GM18502 (cell line): ENCODE data around the gene IQGAP1.
"Not testable (repeated sequence)": the region's sequence is repeated elsewhere in the genome, so short reads cannot be mapped to it uniquely, and the experiment has no call there.

Source experiments
- ATAC-seq: cut with Tn5 transposase; IDR thresholded peaks from one replicate; pipeline ENCODE4 v1.9.1; 2021; ENCODE audit warnings: mild to moderate bottlenecking; ENCODE audit not compliant: unreplicated experiment, poor library complexity

Gene IQGAP1, protein sequence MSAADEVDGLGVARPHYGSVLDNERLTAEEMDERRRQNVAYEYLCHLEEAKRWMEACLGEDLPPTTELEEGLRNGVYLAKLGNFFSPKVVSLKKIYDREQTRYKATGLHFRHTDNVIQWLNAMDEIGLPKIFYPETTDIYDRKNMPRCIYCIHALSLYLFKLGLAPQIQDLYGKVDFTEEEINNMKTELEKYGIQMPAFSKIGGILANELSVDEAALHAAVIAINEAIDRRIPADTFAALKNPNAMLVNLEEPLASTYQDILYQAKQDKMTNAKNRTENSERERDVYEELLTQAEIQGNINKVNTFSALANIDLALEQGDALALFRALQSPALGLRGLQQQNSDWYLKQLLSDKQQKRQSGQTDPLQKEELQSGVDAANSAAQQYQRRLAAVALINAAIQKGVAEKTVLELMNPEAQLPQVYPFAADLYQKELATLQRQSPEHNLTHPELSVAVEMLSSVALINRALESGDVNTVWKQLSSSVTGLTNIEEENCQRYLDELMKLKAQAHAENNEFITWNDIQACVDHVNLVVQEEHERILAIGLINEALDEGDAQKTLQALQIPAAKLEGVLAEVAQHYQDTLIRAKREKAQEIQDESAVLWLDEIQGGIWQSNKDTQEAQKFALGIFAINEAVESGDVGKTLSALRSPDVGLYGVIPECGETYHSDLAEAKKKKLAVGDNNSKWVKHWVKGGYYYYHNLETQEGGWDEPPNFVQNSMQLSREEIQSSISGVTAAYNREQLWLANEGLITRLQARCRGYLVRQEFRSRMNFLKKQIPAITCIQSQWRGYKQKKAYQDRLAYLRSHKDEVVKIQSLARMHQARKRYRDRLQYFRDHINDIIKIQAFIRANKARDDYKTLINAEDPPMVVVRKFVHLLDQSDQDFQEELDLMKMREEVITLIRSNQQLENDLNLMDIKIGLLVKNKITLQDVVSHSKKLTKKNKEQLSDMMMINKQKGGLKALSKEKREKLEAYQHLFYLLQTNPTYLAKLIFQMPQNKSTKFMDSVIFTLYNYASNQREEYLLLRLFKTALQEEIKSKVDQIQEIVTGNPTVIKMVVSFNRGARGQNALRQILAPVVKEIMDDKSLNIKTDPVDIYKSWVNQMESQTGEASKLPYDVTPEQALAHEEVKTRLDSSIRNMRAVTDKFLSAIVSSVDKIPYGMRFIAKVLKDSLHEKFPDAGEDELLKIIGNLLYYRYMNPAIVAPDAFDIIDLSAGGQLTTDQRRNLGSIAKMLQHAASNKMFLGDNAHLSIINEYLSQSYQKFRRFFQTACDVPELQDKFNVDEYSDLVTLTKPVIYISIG (N-terminal part only)

DNA sequence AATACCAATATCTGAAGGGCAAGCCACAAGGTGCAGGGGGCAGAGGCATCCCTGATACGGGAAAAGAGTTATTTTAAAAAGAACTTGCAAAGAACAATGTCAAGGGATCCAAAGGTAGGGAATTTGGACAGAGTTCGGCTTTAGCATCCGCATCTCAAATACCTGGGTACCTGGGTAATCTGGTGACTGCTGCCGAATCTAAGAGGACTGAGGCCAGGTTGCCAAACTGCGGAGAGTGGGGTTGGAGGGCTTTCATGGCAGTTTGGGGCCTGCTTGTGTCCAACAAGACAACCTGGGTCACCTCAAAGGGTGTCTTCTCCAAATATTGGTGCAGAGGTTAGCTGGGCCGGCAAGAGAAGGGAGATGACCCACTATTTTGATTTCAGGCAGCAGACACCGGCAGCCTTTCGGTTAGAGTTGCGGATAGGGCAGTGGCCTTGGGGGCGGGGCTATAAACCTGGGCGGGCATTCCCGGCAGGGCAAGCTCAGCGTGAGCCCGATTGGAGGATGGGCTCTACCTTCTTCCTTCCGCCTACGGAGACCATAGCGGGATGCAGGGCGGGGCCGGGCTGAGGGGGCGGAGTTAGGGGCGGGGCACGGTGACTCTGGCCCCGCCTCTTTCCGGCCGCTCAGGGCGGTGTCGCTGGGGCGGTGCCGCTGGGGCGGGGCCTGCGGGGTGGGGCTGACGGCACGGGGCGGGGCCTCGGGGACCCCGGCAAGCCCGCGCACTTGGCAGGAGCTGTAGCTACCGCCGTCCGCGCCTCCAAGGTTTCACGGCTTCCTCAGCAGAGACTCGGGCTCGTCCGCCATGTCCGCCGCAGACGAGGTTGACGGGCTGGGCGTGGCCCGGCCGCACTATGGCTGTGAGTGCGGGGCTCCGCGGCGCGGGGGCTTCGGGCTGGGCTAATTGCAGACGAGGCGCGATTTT is at the start of gene IQGAP1:
IQGAP1 (plus strand) TSS at position 709 of the 928 bp plus-strand sequence; CDS start at position 809, 100 bp downstream.
- peak; percentile 93 for ATAC-seq

DNA sequence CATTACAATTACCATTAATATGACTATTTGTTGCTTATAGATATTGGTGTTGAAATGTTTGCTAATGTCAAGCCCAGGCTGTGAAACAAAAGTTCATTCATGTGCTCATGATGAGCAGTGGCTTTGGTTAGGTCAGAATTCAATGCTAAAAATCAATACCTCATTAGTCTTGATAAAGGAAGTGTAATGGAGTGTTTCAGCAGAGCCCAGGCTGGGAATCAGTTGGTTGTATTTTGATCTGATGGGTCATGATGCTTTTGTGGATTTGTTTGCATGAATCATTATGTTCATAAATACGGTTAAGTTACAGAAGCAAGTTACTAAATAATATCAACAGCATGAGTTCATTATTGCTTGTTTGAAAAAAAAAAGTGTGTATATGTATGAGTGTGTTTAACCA is 49.5 kb upstream of the IQGAP1 start:
- no peak for ATAC-seq

DNA sequence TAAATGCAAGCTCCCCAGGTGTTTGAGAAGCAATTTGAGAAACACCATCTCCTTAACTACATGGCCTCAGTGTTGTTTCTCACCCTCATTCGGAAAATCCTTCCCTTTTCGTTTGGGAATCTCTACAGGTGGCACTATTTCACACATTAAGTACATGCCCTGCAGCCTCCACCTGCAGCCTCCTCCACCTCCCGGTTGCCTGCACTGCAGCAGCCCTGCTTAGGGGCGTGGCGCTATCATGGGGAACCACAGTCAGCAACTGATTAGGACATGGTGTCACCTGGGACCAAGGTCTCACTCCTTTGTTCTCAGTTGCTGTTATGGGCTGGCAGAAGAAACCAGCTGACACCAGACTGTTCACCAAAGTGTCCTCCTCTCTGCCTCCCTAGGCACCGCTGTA is 47.7 kb upstream of the IQGAP1 start:
- ATAC-seq, result no peak

DNA sequence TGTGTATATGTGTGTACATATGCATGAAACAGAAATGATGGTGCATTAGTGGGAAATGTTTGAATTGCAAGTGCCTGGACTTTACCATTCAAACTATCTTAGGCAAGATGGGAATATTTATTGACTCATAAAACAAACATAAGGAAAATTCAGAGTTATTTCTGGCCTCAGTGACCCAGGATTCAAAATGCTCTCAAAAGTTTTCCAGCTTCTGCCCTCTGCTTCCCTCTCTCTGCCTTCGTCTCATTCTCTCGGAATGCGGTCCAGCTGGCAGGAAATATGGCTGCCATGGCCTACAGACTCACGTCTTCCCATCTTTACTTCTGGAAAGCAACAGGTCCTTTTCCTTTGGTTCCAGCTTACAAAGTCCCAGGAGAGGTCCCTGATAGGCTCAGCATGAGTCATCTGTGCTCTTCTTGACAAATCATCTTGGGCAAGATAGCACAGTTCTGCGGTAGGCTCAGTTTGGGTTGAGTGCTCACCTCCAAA is 44.7 kb upstream of the IQGAP1 start:
- no peak for ATAC-seq

DNA sequence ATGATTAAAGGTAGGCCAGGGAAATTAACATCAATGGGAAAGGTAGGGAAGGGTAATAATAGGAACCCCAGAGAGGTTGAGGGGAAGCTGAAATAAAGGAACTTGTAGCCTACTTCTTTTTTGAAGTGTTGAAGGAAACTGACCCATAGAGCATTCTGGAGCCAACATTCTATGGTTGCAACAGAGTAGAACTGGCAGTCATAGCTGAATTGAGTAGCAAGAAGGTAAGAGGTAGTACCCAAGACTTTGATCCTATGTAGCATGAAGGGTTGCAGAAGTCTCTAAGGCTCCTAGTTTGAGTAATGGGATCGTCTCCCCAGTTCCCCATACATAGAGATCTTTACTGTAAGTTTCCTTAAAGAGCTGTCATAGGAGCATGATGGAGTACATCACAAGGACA is 43.4 kb upstream of the IQGAP1 start:
- ATAC-seq, result no peak

DNA sequence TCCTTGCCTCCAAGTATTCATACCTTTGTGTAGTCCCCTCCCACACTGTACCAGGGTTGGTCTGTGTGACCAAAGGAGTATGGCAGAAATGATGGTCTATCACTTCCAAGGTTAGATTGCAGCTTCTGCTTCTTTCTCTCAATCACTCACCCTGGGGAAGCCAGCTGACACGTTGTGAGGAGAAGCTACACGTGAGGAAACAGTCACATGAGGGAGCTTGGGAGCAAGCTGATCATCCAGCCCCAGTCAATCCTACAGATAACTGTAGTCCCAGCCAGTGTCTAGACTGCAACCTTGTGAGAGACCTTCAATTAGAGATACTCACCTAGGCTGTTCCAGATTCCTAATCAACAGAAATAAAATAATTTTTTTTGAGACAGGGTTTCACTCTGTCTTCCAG is 42.2 kb upstream of the IQGAP1 start:
- ATAC-seq, result no peak

DNA sequence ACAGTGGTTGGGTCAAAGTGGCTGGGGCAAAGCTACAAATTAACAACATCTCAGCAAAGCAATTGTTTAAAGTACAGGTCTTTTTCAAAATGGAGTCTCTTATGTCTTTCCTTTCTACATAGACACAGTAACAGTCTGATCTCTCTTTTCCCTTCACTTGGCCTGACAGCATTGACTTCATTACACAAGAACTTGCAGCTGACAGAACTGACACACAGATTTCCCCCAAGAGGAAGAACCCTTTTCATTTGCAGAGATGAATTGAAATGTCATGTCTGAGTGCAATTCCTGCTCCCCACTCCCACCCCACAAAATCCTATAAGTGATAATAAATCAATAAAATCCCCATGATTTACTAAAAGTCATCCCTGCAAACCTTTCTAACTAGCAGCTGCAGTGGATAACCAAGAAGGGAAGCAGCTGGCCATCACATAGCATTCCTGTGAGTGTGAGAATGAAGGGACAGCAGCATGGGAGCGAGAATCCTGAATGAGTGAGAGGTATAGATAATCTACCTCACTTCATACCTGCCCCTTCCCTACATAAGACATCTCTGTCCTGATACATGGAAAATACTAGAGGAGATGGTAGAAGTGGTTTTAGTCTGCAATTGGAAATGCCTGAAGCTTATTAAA is 40.5 kb upstream of the IQGAP1 start:
- ATAC-seq, result not testable (repeated sequence)

DNA sequence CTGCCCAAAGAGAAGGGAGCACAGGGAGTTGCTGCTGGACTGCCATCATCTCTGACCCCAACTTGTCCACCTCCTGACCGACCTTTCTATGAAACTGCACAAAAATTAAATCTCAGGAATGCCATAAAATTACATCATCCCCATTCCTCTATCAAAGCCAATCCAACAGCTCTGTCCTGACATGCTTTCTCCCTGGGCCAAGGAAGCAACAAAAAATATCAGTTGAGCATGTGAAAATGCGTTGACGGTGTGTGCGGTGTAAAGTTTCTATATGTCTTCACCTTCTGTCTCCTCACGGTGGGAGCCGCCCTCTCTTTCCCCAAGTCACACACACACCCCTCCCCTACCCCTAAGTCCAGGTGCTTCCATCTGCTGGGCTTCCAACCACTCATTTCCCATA is 39.6 kb upstream of the IQGAP1 start:
- no peak for ATAC-seq

DNA sequence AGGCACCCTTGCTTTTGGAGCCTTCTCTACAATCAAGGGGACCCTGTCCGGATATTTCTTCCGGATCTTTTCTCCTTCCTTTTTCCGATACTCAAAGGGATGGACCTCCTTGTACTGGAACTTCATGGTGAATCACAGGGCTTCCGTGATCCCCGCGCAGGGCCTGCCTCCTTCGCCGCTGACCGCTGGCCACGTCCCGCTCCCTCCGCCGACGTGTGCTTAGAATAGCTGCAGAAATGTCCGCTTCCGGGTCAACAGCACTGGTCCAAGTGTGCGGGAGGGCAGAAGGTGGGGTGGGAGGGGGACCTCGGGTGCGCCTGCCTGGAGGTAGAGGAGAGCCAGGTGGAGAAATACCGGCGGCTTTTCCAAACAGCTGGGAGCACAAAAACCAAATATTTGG is 39.0 kb upstream of the IQGAP1 start:
- no peak for ATAC-seq

DNA sequence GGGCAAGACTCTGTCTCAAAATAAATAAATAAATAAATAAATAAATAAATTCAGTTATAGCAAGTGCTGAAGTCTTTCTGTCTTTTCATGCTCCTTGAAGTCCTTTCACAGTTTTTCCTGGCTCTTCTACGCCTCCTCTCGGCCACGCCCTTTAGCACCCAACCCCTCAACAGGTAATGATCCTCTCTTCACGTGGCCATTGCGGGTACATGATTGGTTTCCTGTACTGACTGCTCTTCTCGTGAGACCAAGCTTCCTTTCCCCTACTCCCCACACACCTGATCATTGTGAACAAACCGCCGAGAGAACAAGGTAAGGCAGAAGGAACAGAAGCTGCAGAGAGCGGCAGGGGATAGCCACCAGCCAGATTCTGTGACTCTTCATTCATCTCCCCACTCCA is 38.2 kb upstream of the IQGAP1 start:
- ATAC-seq, result no peak

DNA sequence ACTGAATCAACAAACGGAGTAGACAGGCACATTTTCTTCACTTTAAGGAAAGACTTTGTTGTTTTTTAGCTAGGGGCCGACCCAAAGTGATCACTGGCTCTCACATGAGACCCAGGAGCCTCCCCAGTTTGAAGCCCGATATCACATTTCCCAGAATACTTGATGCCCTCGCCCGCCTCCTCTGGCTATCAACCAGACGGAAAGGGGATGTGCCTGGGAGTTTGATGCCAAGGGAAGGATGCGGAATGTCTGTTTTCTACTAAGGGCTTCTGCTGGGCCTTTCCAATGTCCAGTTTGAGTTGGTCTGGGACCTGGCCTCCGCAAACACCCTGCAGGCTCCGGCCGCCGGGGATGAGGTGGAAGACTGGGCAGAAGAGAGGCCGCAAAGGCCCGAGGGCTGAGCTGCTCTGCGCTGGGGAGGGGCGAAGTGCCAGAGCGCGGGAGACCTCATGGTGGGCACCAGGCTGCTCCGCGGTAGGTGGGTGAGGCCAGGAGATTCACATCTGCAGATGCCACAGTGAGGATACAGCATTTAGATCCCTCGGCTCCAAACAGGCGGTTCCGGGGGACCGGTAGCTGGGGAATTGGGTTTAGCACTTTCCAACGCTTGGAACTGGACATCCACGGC is 36.4 kb upstream of the IQGAP1 start:
- no peak for ATAC-seq

DNA sequence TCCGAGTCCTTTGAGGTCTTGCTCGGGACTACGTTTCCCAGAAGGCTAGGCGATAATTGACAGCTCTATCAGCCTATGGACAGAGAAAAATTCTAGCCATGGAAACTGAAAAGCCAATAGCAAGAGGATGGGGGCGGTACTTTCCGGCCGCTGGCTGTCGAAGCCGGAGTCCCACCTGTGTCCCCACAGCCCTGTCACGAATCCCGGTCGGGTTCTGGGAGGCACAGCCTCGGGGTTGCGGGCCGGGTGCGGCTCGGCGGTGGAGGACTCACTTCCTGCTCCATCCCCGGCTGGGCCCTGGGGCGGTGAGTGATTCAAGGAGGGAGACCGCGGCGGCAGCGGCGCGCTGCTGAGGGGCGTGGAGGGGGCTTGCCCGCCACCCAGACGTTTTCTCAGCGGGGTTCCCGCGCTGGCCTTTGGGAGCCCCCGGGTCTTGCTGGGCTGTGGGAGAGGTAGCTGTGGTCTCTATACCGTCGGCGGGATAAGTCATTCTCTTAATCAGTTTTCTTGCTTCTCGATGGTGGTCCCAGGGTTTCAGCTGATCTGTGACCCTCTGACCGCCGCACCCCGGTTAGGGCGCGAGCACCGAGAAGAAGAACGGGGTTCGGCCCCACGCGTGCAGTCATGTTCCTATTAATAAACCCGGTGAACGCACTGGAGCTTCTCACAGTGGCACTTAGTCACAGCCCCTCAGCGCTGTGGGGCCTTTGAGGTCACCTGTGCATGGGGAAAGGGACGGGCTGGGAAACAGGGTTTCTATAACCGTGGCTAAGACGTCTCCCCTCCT is 35.7 kb upstream of the IQGAP1 start, which contains the start of gene ZNF774:
ZNF774 (plus strand) TSS at position 178 of the 787 bp plus-strand sequence. CDS start 2,377 bp downstream, outside the sequence.
- ATAC-seq, result peak; percentile 99

DNA sequence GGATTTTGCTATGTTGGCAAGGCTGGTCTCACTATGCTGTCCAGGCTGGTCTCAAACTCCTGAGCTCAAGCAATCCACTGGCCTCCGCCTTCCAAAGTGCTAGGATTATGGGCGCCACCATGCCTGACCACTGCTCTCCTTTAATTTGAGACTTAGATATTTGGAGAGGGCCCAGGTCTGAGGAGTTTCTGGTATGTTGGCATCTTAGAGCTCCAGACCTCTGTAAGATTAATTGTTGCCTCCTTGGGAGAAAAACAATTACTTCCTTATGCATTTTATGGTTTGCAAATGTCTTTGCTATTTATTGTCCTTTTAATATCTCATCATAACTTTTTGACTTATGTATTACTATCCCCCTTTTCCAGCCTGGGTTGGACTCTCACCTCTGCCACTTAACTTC is 33.1 kb upstream of the IQGAP1 start:
- no peak for ATAC-seq

DNA sequence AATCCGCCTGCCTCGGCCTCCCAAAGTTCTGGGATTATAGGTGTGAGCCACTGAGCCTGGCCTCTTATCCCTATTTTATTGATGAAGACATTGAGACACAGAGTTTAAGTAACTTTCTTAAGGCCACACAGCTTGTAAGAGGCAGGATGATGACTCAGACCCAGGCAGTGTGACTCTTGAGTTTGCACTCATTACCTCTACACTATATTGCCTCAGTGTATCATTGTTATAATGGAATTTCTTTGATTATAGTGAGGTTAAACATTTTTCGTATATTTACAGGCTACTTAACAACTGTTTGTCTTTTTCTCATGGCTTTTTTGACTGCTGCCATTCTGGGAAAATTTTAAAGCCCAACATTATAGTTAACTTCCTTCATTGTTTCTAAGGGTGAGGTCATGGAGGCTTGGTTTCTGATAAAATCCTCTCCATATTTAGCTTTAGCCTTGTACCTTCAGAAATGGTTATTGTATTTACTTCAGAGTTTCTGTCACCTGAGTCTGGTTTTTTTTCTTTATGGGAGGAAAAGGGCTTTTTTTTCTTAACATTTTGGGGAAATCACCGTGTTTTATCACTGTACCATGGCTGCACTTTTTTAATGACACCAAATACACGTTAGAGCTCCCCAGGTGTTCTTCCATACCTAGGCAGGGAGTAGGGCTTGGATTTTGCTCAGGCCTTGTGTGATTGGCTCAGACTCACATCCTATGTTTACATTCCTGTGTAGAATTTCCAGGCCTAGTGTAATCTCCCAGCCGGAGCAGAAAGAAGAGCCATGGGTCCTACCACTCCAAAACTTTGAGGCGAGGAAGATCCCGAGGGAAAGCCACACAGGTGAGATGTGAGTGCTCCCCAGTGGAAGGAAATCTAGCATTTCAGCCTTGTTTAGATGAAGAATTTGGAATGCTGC is 29.7 kb upstream of the IQGAP1 start:
- no peak for ATAC-seq

DNA sequence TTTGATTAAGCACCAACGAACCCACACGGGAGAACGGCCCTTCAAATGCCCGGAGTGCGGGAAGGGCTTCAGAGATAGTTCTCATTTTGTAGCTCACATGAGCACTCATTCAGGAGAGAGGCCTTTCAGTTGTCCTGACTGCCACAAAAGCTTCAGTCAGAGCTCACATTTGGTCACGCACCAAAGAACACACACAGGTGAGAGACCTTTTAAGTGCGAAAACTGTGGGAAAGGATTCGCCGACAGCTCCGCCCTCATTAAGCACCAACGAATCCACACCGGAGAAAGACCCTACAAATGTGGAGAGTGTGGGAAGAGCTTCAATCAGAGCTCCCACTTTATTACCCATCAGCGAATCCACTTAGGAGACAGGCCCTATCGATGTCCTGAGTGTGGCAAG is 27.3 kb upstream of the IQGAP1 start:
- no peak for ATAC-seq

DNA sequence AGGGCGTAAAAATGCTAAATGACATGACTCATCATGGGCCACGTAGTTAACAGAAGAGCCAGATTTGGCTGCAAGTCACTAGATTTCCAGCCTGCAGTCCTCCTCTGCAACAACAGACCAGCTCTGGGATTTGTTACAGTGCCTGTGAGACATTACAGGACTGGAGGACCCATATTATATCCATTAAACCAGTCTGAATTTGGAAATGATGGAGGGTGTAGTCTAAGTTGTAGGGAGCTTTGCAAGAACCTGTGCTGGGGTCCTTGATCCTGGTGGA is 25.2 kb upstream of the IQGAP1 start:
- no peak for ATAC-seq

DNA sequence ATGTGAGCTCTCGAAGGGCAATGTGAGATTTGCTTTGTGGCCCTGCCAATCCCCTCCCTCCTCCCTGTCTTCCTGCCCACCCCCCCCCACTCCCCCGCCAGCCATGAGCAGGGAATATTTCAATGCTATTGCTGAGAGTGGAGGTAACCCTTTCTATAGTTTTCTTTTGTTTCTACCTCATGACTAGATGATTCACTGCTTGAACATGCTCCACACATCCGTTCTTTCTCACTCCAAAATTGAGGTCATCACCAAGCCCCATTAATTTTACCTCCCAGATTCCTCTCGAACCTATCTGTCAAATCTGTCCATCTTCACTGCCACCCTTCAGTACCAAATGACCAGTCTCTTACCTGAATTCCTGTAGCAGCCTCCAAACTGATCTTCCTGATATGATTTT is 23.8 kb upstream of the IQGAP1 start:
- no peak for ATAC-seq
